ENCODE results near the gene SRMS.

- TF ChIP-seq CTCF (IDR thresholded peaks at IDR 0.05; ENCODE audit: low read length): no peak
- no peak for TF ChIP-seq EZH2phosphoT487 (IDR thresholded peaks at IDR 0.05; ENCODE audit: low read length)
- no peak for TF ChIP-seq EZH2 (optimal IDR thresholded peaks at IDR 0.05; ENCODE audit: low read depth, low read length)
Measured at GRCh38 chr20:63561624-63562396, 14.3 kb upstream of the SRMS start.

Data from MM.1S (cell line).